Measurements from ENCODE around the gene RIN3. TPM values are rescaled to one million over a fixed set of nuclear protein-coding genes. Genes with fewer than 3 reads are reported as not detected.
A peak's percentile ranks its signal among the peaks of the same experiment; 100 is the strongest.

The RIN3 gene
- total RNA-seq, 2 donors from 2014 or later = 8.8 to 41.6 TPM

DNA sequence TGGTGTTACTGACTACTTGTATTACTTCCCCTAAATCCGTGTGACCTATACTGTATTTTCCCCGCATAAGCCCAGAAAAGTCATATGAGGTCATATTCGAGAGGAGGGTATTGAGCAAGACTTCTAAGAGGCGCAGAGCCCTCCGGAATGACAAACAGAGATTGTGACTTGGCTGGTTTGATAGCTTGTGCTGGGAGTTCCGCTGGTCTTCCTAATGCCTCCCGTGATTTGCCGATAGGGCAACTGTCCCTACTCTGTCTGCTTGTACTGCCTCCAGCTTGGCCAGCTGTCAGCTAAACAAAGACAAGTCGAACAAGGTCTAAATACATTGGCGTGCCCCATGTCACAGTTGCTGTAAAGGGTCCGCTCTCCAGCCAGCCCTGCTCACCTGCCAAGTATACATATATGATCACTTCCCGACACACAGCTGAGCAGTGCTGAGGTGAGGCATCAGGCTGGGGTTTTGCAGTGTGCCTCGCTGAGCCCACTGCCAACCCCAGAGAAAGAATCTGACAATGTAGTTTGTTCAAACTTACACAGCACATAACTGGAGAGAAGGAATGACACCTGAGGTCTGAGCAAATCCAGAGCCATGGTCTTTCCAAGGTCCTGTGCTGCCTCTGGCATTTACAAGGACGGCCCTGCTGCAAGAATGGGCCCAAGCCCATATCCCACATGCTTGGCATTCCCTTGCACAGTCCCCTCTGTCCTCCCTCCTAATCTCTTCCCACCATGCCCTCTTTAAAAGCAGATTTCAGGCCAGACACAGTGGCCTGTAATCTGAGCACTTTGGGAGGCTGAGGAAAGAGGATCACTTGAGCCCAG is 211.1 kb downstream of the RIN3 start:
- H3K4me3 ChIP-seq = no peak overlapping the region
- H3K27ac ChIP-seq = peak overlapping the region; percentile 15 to 67
- TF ChIP-seq, protein P1, sequence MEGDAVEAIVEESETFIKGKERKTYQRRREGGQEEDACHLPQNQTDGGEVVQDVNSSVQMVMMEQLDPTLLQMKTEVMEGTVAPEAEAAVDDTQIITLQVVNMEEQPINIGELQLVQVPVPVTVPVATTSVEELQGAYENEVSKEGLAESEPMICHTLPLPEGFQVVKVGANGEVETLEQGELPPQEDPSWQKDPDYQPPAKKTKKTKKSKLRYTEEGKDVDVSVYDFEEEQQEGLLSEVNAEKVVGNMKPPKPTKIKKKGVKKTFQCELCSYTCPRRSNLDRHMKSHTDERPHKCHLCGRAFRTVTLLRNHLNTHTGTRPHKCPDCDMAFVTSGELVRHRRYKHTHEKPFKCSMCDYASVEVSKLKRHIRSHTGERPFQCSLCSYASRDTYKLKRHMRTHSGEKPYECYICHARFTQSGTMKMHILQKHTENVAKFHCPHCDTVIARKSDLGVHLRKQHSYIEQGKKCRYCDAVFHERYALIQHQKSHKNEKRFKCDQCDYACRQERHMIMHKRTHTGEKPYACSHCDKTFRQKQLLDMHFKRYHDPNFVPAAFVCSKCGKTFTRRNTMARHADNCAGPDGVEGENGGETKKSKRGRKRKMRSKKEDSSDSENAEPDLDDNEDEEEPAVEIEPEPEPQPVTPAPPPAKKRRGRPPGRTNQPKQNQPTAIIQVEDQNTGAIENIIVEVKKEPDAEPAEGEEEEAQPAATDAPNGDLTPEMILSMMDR (IDR thresholded peaks at IDR 0.05) = no peak
- TF ChIP-seq POLR2AphosphoS5 (IDR thresholded peaks at IDR 0.05) = peak; percentile 71
- peak; percentile 74 for DNase-seq (ENCODE audit: low spot score)
- no peaks in the 10 kb centered on the region for H3K36me3 ChIP-seq
- intact Hi-C loops (cut with DNase I) = no loop called here
- WGBS = 60% methylated on average over 14 of the region's 14 CpGs
- no peaks in the 10 kb centered on the region for H3K27me3 ChIP-seq (replicated peaks; ENCODE audit: insufficient read depth)
- no peaks in the 10 kb centered on the region for H3K9me3 ChIP-seq
- peaks cover 8% of the 10 kb centered on the region for H3K4me1 ChIP-seq (replicated peaks)

DNA sequence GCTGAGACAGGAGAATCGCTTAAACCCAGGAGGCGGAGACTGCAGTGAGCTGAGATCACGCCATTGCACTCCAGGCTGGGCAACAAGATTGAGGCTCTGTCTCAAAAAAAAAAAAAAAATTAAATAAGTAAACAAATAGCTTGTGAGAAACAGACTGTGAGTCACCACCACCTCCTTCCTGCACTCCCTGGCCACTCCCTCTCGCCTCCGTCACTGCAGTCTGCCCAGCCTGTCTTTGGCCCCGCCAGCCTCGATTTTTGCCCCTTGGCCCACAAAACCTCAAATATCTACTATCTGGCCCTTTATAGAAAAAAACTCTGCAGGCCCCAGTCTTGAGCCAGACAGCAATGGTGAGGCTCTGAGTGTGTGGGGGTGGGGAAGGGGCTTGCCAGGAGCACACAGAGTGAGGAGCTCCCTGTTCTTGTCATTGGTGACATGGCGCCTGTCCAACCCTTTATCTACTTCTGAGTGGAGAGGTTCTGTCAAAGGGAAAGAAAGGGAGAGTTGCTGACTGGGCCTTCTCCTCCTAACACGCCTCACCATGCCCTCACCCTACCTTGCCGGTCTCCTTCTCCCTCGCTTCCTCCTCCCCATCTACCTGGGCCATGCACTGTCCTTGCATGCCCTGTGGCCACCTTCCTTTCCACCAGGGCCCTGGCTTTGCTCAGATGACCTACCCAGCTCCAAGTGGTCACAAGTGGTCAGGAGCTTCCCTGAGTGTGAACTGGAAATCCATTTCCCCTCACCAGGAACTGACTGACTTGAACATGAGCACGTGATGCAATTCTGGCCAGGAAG is 212.8 kb downstream of the RIN3 start:
- 68% methylated on average over 12 of the region's 12 CpGs for WGBS
- TF ChIP-seq POLR2AphosphoS5 (IDR thresholded peaks at IDR 0.05) = peak; percentile 30
- TF ChIP-seq, protein P1 (IDR thresholded peaks at IDR 0.05) = no peak
- H3K27me3 ChIP-seq (replicated peaks; ENCODE audit: insufficient read depth) = no peaks in the 10 kb centered on the region
- no peak overlapping the region for H3K4me3 ChIP-seq
- peaks cover 8% of the 10 kb centered on the region for H3K4me1 ChIP-seq (replicated peaks)
- intact Hi-C loops (cut with DNase I) = no loop called here
- no peaks in the 10 kb centered on the region for H3K9me3 ChIP-seq
- H3K36me3 ChIP-seq = no peaks in the 10 kb centered on the region
- DNase-seq (ENCODE audit: low spot score) = peak; percentile 53
- peak overlapping the region; percentile 27 to 67 for H3K27ac ChIP-seq

DNA sequence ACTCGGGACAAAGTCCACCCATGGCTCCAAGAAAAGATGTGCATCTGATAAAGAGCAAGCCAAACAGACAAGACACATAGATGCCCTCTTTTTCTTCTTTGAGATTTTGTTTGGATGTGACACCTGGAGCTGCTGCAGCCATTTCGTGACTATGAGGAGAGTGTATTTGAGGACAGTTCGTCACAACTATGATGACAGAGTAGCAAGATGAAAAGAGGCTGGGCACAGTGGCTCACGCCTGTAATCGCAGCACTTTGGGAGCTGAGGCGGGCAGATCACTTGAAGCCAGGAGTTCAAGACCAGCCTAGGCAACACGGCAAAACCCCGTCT is 213.3 kb downstream of the RIN3 start:
- DNase-seq (ENCODE audit: low spot score) = no peak
- intact Hi-C loops (cut with DNase I) = no loop called here
- no peaks in the 10 kb centered on the region for H3K9me3 ChIP-seq
- no peak overlapping the region for H3K27ac ChIP-seq
- H3K36me3 ChIP-seq = peaks cover 0 to under 1% of the 10 kb centered on the region in 2 donors
- H3K27me3 ChIP-seq (replicated peaks; ENCODE audit: insufficient read depth) = no peaks in the 10 kb centered on the region
- peaks cover 8% of the 10 kb centered on the region for H3K4me1 ChIP-seq (replicated peaks)
- no peak overlapping the region for H3K4me3 ChIP-seq
- TF ChIP-seq POLR2AphosphoS5 (IDR thresholded peaks at IDR 0.05) = no peak
- TF ChIP-seq, protein P1 (IDR thresholded peaks at IDR 0.05) = no peak
- TF ChIP-seq POLR2A (IDR thresholded peaks at IDR 0.05) = no peak
- 96% methylated on average over 8 of the region's 8 CpGs for WGBS

DNA sequence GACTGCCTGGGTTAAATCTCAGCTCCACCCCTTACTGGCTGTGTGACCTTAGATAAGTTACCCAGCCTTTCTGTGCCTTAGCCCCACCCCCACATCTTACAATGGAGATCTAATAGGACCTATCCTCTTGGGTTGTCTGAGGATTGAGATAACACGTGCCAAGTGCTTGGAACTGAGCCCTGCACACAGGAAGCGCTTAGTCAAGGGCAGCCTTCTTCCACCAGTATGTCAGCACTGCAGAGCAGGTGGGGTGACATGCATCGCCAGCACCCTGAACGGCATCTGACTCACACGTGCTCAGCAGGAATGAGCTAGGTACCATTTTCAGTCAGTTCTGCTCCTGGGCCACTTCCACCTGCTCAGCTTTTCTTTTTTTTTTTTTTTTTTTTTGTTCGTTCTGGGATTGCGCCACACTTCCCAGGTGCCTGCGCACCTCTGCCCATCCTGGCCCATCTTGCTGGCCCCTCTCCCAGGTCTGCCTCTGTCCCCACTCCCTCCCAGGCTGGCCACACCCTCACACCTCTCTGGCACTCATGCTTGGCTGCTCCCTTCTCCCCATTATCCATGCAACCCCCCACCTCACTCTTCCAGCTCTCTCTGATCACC is 215.3 kb downstream of the RIN3 start:
- no peak for DNase-seq (ENCODE audit: low spot score)
- WGBS = 58% methylated on average over 8 of the region's 8 CpGs
- TF ChIP-seq POLR2A (IDR thresholded peaks at IDR 0.05) (no peak), POLR2AphosphoS5 (IDR thresholded peaks at IDR 0.05) (no peak)
- TF ChIP-seq, protein P1 (IDR thresholded peaks at IDR 0.05) = no peak
- Histone ChIP-seq H3K4me1 (replicated peaks) (peaks cover 8% of the 10 kb centered on the region), H3K36me3 (peaks cover 0 to 5% of the 10 kb centered on the region in 2 donors), H3K27ac (no peak overlapping the region), H3K9me3 (no peaks in the 10 kb centered on the region), H3K27me3 (replicated peaks; ENCODE audit: insufficient read depth) (no peaks in the 10 kb centered on the region), H3K4me3 (no peak overlapping the region)
- intact Hi-C loops (cut with DNase I) = no loop called here

Data from prostate gland (tissue), 2 donors.